ENCODE data around the gene CEMIP2. TPM values are rescaled to one million over a fixed set of nuclear protein-coding genes. Genes with fewer than 3 reads are reported as not detected.
A peak's percentile ranks its signal among the peaks of the same experiment; 100 is the strongest.

Gene CEMIP2
- total RNA-seq, 1 experiment from 2014 or later = 40.5 TPM

GRCh38 chr9:71680189-71680980 is 87.9 kb downstream of the CEMIP2 start (continued):
- no peak for TF ChIP-seq AFF4 (CRISPR knock-in tag; IDR thresholded peaks at IDR 0.05; ENCODE audit: borderline replicate concordance)
- no peak for TF ChIP-seq OVOL2 (CRISPR knock-in tag; IDR thresholded peaks at IDR 0.05; ENCODE audit: borderline replicate concordance)

GRCh38 chr9:71678999-71679398 is 89.3 kb downstream of the CEMIP2 start:
- Mint-ChIP-seq H3K27ac (peak overlapping the region; percentile 23; the same call in 1 of the 2 replicates), H3K4me1 (peaks cover 20% of the 10 kb centered on the region), H3K9me3 (peaks cover 16% of the 10 kb centered on the region), H3K4me3 (no peak overlapping the region), H3K27me3 (ENCODE audit: low read depth) (no peaks in the 10 kb centered on the region), H3K36me3 (peaks cover 21% of the 10 kb centered on the region)
- TF ChIP-seq PRDM15 (CRISPR knock-in tag; IDR thresholded peaks at IDR 0.05) (no peak), GABPB1 (CRISPR knock-in tag; IDR thresholded peaks at IDR 0.05) (peak; percentile 91)
- DNase-seq (ENCODE audit: low spot score) = no peak
- ChIA-PET POLR2A (no interaction called here), CTCF (interaction anchor here (0.6 to 0.9 kb wide), 2 partner anchors 20 to 346 kb away, joined by 3 to 5 read pairs; no protein-coding TSS in a partner anchor)
- ATAC-seq = no peak

GRCh38 chr9:71677209-71677608 is 91.1 kb downstream of the CEMIP2 start:
- Mint-ChIP-seq H3K9me3 (peaks cover 16% of the 10 kb centered on the region), H3K27ac (no peak overlapping the region)
- peak; percentile 87 for TF ChIP-seq HMGA2 (CRISPR knock-in tag; IDR thresholded peaks at IDR 0.05)
- TF ChIP-seq CBFB (CRISPR knock-in tag; IDR thresholded peaks at IDR 0.05; ENCODE audit: low read depth) = no peak

GRCh38 chr9:71676460-71676859 is 91.9 kb downstream of the CEMIP2 start:
- peaks cover 14% of the 10 kb centered on the region for H3K4me1 Mint-ChIP-seq
- no peak overlapping the region for H3K4me3 Mint-ChIP-seq
- POLR2A ChIA-PET = no interaction called here
- CTCF ChIA-PET = no interaction called here
- H3K36me3 Mint-ChIP-seq = peaks cover 21% of the 10 kb centered on the region
- no peaks in the 10 kb centered on the region for H3K27me3 Mint-ChIP-seq (ENCODE audit: low read depth)
- ATAC-seq (no peak), DNase-seq (ENCODE audit: low spot score) (no peak)
- no peak overlapping the region for H3K27ac Mint-ChIP-seq
- H3K9me3 Mint-ChIP-seq = peaks cover 16% of the 10 kb centered on the region
- TF ChIP-seq AR (CRISPR knock-in tag; IDR thresholded peaks at IDR 0.05) (no peak), ESRRA (CRISPR knock-in tag; IDR thresholded peaks at IDR 0.05; ENCODE audit: borderline replicate concordance) (no peak), ZBTB43 (CRISPR knock-in tag; IDR thresholded peaks at IDR 0.05) (no peak), NFATC4 (CRISPR knock-in tag; IDR thresholded peaks at IDR 0.05) (no peak), ZBTB21 (CRISPR knock-in tag; IDR thresholded peaks at IDR 0.05; ENCODE audit: borderline replicate concordance) (no peak), GRHL2 (CRISPR knock-in tag; IDR thresholded peaks at IDR 0.05; ENCODE audit: insufficient replicate concordance, severe bottlenecking) (no peak), ZNF219 (CRISPR knock-in tag; IDR thresholded peaks at IDR 0.05; ENCODE audit: borderline replicate concordance) (no peak), RORB (CRISPR knock-in tag; IDR thresholded peaks at IDR 0.05) (no peak), ATF2 (CRISPR knock-in tag; IDR thresholded peaks at IDR 0.05; ENCODE audit: borderline replicate concordance, low read depth) (no peak), JAZF1 (CRISPR knock-in tag; IDR thresholded peaks at IDR 0.05) (no peak), CBFB (CRISPR knock-in tag; IDR thresholded peaks at IDR 0.05; ENCODE audit: low read depth) (no peak)

More at GRCh38 chr9:71677209-71677608, 91.1 kb downstream of the CEMIP2 start:
- ChIA-PET POLR2A (no interaction called here), CTCF (no interaction called here)
- H3K27me3 Mint-ChIP-seq (ENCODE audit: low read depth) = no peaks in the 10 kb centered on the region
- H3K4me1 Mint-ChIP-seq = peaks cover 14% of the 10 kb centered on the region
- no peak for DNase-seq (ENCODE audit: low spot score)
- ATAC-seq = no peak
- no peak overlapping the region for H3K4me3 Mint-ChIP-seq
- peaks cover 21% of the 10 kb centered on the region for H3K36me3 Mint-ChIP-seq
